Loucy (cell line): ENCODE measurements around the gene MAP3K13.

Source experiments
- H2AFZ ChIP-seq: fragments of 200-600 bp; sonication (generic); 2 replicates; pipeline ENCODE4 v1.6.0; 2016; ENCODE audit warnings: antibody characterized with exemption, mild to moderate bottlenecking, low read length, moderate library complexity
- H3F3A ChIP-seq: fragments of 200-600 bp; 2 replicates; pipeline ENCODE4 v1.6.0; 2016; ENCODE audit warnings: antibody characterized with exemption, low read depth, mild to moderate bottlenecking
- H3K27me3 ChIP-seq: fragments of 200-600 bp; sonication (generic); 2 replicates; pipeline ENCODE4 v1.6.1; 2014; ENCODE audit warnings: low read length, mild to moderate bottlenecking; ENCODE audit not compliant: insufficient read depth, poor library complexity, severe bottlenecking
- H3K36me3 ChIP-seq: fragments of 200-600 bp; sonication (generic); 2 replicates; pipeline ENCODE4 v1.6.1; 2016; ENCODE audit warnings: low read length; ENCODE audit not compliant: insufficient read depth
- H3K4me1 ChIP-seq: fragments of 200-600 bp; sonication (generic); 2 replicates; pipeline ENCODE4 v1.5.1; 2014; ENCODE audit warnings: low read length, mild to moderate bottlenecking; ENCODE audit not compliant: insufficient read depth, poor library complexity, severe bottlenecking
- H3K4me2 ChIP-seq: fragments of 200-600 bp; sonication (generic); 2 replicates; pipeline ENCODE4 v1.6.0; 2014; ENCODE audit warnings: antibody characterized with exemption, low read length, low read depth, mild to moderate bottlenecking; ENCODE audit not compliant: poor library complexity, severe bottlenecking
- H3K4me3 ChIP-seq: fragments of 200-600 bp; sonication (generic); 2 replicates; pipeline ENCODE4 v1.5.1; 2014; ENCODE audit warnings: low read length, mild to moderate bottlenecking, mixed read lengths; ENCODE audit not compliant: poor library complexity, severe bottlenecking
- H3K79me2 ChIP-seq: fragments of 200-600 bp; sonication (generic); 2 replicates; pipeline ENCODE4 v1.6.1; 2014; ENCODE audit warnings: low read length; ENCODE audit not compliant: insufficient read depth
- H3K9ac ChIP-seq: fragments of 200-600 bp; sonication (generic); 2 replicates; pipeline ENCODE4 v1.6.0; 2014; ENCODE audit warnings: mild to moderate bottlenecking, low read depth, low read length, moderate library complexity; ENCODE audit not compliant: poor library complexity, severe bottlenecking
- H3K9me2 ChIP-seq: fragments of 200-600 bp; sonication (generic); replicated peaks from 2 replicates; pipeline ENCODE4 v1.6.1; 2016; ENCODE audit warnings: low read depth, low read length, mixed read lengths
- H3K9me3 ChIP-seq: fragments of 200-600 bp; sonication (generic); 2 replicates; pipeline ENCODE4 v1.6.1; 2014; ENCODE audit warnings: mild to moderate bottlenecking, antibody characterized with exemption, low read length, low read depth; ENCODE audit not compliant: insufficient read depth
- H4K20me1 ChIP-seq: fragments of 200-600 bp; sonication (generic); 2 replicates; pipeline ENCODE4 v1.6.0; 2014; ENCODE audit warnings: antibody characterized with exemption, low read length, mild to moderate bottlenecking; ENCODE audit not compliant: insufficient read depth, poor library complexity, severe bottlenecking
- EZH2phosphoT487 ChIP-seq: fragments of 200-600 bp; IDR thresholded peaks from 2 replicates; pipeline ENCODE4 v1.6.1; 2018; ENCODE audit warnings: antibody characterized with exemption, mild to moderate bottlenecking, moderate library complexity, borderline replicate concordance
- TF ChIP-seq, protein P1 (sequence below): fragments of 200-600 bp; sonication (generic); conservative IDR thresholded peaks from 2 replicates; pipeline ENCODE4 v1.5.1; 2014; ENCODE audit warnings: mild to moderate bottlenecking, antibody characterized with exemption, low read length

MAP3K13 gene

DNA sequence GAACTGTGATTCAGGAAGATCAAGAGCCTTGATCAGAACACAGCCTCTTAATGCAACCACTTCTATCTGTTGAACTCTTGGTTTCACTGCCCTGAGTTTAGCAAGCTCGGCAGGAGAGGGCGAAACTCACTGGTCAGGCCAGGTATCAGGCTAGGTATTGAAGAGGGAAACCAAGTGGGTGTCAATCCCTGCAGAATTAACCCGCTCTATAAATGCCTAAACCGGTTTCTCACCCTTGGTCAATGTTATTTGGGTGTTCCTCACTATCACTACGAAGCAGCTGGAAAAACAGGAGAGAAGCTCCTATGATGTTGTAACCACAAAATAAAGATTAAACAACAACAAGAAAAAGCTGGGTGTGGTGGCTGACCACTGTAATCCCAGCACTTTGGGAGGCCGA, 165.6 kb downstream of the MAP3K13 start:
- TF ChIP-seq, protein P1, sequence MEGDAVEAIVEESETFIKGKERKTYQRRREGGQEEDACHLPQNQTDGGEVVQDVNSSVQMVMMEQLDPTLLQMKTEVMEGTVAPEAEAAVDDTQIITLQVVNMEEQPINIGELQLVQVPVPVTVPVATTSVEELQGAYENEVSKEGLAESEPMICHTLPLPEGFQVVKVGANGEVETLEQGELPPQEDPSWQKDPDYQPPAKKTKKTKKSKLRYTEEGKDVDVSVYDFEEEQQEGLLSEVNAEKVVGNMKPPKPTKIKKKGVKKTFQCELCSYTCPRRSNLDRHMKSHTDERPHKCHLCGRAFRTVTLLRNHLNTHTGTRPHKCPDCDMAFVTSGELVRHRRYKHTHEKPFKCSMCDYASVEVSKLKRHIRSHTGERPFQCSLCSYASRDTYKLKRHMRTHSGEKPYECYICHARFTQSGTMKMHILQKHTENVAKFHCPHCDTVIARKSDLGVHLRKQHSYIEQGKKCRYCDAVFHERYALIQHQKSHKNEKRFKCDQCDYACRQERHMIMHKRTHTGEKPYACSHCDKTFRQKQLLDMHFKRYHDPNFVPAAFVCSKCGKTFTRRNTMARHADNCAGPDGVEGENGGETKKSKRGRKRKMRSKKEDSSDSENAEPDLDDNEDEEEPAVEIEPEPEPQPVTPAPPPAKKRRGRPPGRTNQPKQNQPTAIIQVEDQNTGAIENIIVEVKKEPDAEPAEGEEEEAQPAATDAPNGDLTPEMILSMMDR, result no peak
- no peak for TF ChIP-seq EZH2phosphoT487

DNA sequence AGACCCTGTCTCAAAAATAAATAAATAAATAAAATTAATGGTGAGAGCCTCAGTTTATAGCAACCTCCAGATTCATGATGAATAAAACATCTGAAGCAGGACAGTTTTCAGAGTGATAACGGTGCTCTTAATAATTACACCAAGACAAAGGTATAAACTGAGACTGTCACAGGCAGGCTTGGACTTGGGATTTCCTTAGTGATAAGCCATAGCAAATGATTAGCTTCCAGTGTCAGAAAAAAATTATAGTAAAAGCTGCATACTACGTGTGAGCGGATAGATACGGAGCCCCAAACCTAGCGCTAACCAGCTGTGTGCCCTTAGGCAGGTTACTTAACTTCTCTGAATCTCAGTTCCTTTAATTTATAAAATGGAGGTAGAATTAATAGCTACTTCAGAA, 167.9 kb downstream of the MAP3K13 start:
- TF ChIP-seq, protein P1, result no peak
- TF ChIP-seq EZH2phosphoT487, result no peak

More for the DNA sequence above, 165.6 kb downstream of the MAP3K13 start:
- no peak overlapping the region for H3K4me3 ChIP-seq
- no peak overlapping the region for H3K9ac ChIP-seq
- no peaks in the 10 kb centered on the region for H4K20me1 ChIP-seq
- no peaks in the 10 kb centered on the region for H3K4me1 ChIP-seq
- H3K79me2 ChIP-seq, result no peaks in the 10 kb centered on the region
- no peaks in the 10 kb centered on the region for H3K27me3 ChIP-seq
- H3K9me2 ChIP-seq, result no peaks in the 10 kb centered on the region
- H3K36me3 ChIP-seq, result no peaks in the 10 kb centered on the region
- no peaks in the 10 kb centered on the region for H3K9me3 ChIP-seq
- no peaks in the 10 kb centered on the region for H3F3A ChIP-seq
- no peak overlapping the region for H3K4me2 ChIP-seq
- H2AFZ ChIP-seq, result no peak overlapping the region

DNA sequence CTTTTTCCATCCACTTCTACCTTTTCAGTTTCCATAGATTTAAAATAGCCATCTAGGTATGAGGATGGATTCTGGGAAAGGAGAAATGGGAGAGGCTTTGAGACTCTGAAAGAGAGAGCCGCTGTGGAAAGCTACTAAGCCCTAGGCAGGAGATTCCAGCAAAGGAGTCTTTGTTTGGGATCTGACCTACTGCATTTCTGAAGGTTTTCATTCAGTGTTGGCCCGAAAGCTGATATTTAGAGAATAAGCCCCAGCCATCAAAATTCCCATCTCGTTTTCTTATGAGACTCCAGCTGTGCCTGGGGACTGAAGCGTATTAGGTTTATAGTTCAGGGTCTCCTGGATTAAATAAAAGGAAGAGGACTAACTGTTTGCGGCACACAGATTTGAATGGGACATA, 170.0 kb downstream of the MAP3K13 start:
- Histone ChIP-seq H3K9ac (no peak overlapping the region), H3K4me3 (no peak overlapping the region), H3K4me2 (no peak overlapping the region), H3K9me3 (no peaks in the 10 kb centered on the region), H3K4me1 (peaks cover 9% of the 10 kb centered on the region), H3K27me3 (no peaks in the 10 kb centered on the region), H2AFZ (no peak overlapping the region), H3F3A (no peaks in the 10 kb centered on the region), H4K20me1 (no peaks in the 10 kb centered on the region), H3K9me2 (no peaks in the 10 kb centered on the region), H3K79me2 (no peaks in the 10 kb centered on the region), H3K36me3 (no peaks in the 10 kb centered on the region)
- TF ChIP-seq EZH2phosphoT487, result no peak
- TF ChIP-seq, protein P1, result no peak

More for the DNA sequence above, 167.9 kb downstream of the MAP3K13 start:
- no peak overlapping the region for H3K4me3 ChIP-seq
- no peak overlapping the region for H3K9ac ChIP-seq
- H3K27me3 ChIP-seq, result no peaks in the 10 kb centered on the region
- no peak overlapping the region for H3K4me2 ChIP-seq
- no peaks in the 10 kb centered on the region for H3K79me2 ChIP-seq
- H4K20me1 ChIP-seq, result no peaks in the 10 kb centered on the region
- no peaks in the 10 kb centered on the region for H3F3A ChIP-seq
- H3K9me2 ChIP-seq, result no peaks in the 10 kb centered on the region
- H3K9me3 ChIP-seq, result no peaks in the 10 kb centered on the region
- no peak overlapping the region for H2AFZ ChIP-seq
- H3K4me1 ChIP-seq, result no peaks in the 10 kb centered on the region
- no peaks in the 10 kb centered on the region for H3K36me3 ChIP-seq
